ENCODE measurements around the gene C1orf216.

GRCh38 chr1:35668506-35668905 is 50.2 kb downstream of the C1orf216 start:
- TF ChIP-seq, protein P1, sequence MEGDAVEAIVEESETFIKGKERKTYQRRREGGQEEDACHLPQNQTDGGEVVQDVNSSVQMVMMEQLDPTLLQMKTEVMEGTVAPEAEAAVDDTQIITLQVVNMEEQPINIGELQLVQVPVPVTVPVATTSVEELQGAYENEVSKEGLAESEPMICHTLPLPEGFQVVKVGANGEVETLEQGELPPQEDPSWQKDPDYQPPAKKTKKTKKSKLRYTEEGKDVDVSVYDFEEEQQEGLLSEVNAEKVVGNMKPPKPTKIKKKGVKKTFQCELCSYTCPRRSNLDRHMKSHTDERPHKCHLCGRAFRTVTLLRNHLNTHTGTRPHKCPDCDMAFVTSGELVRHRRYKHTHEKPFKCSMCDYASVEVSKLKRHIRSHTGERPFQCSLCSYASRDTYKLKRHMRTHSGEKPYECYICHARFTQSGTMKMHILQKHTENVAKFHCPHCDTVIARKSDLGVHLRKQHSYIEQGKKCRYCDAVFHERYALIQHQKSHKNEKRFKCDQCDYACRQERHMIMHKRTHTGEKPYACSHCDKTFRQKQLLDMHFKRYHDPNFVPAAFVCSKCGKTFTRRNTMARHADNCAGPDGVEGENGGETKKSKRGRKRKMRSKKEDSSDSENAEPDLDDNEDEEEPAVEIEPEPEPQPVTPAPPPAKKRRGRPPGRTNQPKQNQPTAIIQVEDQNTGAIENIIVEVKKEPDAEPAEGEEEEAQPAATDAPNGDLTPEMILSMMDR (IDR thresholded peaks at IDR 0.05) = no peak
- TF ChIP-seq POLR2A (IDR thresholded peaks at IDR 0.05) = no peak
